NCI-H2227 treated with DMSO at 0.1 percent for 48 hours (cell line): ENCODE results near the gene COQ8B.

Source experiments
- DNase-seq: peaks from one replicate; lab custom pipeline; 2025; lab: John Stamatoyannopoulos, UW

COQ8B gene

DNA sequence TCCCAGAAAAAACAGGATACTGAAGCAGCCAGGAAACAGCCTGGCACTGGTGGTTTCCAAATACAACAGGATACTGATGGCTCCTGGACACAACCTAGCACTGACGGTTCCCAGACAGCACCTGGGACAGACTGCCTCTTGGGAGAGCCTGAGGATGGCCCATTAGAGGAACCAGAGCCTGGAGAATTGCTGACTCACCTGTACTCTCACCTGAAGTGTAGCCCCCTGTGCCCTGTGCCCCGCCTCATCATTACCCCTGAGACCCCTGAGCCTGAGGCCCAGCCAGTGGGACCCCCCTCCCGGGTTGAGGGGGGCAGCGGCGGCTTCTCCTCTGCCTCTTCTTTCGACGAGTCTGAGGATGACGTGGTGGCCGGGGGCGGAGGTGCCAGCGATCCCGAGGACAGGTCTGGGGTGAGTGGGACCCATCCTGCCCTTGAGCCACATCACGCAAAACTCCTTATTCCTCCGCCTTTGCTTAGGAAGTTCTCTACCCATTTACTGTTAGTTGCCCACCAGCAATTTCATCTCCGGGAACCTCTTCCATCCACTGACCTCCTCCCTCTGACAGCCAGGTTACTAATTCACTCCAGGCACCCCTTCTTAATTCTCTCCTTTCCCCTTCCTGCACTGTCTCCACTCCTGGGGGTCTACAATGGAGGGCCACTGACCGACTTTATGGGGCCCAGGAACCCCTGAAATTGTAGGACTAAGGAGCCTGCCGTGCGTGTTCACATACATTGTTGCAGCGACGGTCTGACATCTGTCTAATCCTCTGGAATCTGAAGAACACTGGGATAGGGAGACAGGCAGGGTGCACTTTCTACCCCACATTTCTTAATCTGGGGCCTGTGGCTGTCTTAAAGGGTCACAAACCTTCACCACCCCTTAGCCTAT, 1.4 kb upstream of the COQ8B start:
- no peak for DNase-seq

DNA sequence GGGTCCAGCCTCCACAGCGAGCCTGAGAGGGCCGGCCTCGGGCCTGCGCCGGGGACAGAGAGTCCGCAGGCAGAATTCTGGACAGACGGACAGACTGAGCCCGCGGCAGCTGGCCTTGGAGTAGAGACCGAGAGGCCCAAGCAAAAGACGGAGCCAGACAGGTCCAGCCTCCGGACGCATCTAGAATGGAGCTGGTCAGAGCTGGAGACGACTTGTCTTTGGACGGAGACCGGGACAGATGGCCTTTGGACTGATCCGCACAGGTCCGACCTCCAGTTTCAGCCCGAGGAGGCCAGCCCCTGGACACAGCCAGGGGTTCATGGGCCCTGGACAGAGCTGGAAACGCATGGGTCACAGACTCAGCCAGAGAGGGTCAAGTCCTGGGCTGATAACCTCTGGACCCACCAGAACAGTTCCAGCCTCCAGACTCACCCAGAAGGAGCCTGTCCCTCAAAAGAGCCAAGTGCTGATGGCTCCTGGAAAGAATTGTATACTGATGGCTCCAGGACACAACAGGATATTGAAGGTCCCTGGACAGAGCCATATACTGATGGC, 716 bp upstream of the COQ8B start:
- DNase-seq, result no peak

DNA sequence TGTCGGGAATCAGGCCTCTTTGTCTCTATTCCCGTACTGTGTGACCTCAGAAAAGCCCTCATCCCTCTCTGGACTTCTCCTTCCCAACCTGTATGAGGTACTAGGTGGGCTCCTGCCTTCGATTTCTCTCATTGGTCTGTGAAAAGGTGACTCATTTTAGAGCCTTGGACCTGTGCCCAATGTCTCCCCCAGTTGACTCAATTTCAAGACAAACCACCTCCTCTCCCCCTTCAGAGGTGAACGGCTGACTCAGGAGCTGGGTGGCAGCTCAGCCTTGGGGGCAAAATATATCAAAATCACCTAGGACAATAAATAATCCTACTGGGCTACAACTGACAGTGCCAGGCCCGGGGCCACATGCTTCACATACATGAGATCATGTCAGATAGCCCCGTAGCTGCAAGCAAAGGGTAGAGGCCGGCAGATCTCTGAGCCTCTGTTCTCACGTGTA, 630 bp downstream of the COQ8B start:
- DNase-seq, result no peak

DNA sequence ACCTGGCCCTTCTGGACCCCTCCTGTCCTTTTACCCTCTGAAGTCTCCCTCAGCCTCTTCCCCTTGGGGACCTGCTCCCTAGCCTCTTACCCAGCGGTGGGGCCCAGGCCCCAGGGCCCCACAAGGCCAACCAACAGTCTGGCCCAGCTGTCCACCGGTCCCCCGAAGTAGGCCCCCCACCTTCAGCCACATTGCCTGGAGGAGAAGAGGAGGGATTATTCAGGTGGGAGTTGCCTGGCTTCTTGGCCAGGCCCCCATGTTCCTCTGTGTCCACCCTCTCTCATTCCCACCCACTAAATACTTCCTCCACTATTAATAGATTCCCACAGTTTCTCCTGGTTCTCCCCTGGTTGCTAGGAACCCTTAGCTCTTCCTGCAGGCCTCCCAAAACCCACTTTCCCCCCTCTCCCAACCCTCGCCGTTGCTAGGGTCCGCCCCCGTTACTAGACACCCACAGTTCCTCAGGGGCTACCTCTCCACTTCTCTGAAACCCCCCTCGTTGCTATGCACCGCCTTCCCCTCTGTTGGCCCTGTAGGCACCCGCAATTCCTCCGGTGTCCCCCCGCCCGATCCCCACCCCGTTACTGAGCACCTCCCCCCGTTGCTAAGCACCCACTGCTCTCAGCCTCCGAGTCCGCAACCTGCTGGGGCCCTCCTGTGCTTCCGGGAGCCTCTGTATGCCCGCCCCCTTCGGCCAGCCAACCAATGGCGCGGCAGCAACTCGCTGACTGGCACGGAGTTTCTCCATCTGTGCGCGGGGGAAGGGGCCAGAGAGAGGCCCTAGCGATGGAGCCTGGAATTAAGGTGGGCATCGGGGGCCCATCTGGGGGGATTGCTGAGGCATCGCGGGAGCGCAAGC, 2.0 kb downstream of the COQ8B start:
- peak; percentile 100 for DNase-seq

DNA sequence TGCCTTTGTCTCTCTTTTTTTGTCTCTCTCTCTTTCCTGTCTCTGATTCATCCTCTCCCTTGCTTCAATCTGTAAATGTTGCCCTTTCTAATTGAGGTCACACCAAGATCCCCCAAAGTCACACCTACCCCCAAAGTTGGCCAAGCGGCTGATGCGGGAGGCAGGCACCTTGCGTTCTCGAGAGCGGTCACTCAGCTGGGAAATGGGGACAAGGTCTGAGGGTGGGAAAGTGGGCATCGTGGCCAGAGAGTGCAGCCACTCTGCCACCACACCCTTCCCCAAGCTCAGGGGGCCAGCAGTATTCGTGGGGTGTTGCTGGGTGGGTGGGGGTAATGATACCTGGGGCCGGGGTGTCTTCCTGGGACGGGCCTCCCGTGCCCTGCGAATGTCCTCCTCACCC, 2.7 kb downstream of the COQ8B start:
- DNase-seq, result no peak

DNA sequence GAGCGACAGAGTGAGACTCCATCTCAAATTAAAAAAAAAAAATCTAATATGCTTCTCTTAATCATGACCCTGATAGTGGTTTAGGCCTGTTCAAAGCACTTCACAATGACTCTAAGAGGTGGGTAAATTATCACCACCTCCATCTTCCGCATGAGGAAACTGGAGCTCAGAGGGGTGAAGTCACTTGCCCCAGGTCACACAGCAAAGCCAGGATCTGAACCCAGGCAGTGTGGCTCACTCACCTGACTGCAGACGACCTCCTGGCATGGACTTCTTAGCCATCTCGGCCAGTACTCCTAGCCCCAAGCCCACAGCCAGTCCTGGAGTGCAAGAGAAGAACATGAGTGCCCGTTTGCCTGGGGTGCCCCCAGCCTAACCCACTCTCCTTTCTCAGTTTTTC, 6.9 kb downstream of the COQ8B start:
- no peak for DNase-seq

DNA sequence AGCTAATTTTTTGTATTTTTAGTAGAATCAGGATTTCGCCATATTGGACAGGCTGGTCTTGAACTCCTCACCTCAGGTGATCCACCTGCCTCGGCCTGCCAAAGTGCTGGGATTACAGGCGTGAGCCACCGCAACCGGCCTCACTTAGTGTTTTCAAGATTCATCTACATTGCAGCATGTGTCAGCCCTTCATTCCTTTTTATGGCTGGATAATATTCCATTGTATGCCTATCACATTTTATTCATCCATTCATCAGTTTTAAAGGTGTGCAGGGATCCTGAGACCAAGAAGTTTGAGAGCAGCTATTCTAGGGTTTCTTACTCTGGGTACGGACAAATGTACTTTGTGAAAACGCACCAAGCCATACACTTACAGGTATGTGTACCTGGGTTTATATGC, 9.1 kb downstream of the COQ8B start:
- no peak for DNase-seq

DNA sequence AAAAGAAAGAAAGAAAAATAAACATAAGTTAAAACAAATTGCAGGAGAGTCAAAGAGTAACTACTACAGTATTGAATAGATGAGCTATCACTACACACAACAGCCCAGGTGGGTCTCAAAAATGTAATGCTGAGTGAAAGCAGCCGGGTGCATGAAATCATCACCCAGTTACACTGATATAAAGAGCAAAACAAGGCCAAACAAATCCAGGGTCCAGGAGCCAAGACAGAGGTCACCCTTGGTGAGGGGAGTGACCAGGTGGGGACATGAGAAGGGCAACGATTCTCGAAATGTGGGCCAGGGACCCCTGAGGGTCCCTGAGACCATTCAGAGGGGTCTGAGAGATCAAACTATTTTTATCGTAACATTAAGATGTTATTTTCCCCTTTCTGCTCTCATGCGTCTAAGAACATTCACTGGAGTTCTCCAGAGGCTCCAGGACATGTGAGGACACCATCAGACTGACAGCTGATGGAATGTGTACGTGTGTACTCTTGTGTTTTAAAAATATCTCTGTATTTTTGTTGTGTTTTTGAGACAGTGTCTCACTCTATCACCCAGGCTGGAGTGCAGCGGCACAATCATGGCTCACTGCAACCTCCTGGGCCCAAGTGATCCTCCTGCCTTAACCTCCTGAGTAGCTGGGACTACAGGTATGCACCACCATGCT, 10.6 kb downstream of the COQ8B start:
- no peak for DNase-seq

DNA sequence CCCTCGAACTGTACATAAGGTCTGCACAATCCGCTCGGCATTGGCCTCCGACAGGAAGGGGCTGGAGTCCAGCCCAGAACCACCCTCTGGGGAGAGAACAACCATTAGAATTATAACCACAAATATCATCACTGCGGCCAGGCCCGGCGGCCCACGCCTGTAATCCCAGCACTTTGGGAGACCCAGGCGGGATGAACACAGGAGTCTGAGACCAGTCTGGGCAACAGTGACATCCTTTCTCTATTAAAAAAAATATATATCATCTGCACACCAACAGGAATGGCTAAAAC, 11.4 kb downstream of the COQ8B start:
- DNase-seq, result no peak

DNA sequence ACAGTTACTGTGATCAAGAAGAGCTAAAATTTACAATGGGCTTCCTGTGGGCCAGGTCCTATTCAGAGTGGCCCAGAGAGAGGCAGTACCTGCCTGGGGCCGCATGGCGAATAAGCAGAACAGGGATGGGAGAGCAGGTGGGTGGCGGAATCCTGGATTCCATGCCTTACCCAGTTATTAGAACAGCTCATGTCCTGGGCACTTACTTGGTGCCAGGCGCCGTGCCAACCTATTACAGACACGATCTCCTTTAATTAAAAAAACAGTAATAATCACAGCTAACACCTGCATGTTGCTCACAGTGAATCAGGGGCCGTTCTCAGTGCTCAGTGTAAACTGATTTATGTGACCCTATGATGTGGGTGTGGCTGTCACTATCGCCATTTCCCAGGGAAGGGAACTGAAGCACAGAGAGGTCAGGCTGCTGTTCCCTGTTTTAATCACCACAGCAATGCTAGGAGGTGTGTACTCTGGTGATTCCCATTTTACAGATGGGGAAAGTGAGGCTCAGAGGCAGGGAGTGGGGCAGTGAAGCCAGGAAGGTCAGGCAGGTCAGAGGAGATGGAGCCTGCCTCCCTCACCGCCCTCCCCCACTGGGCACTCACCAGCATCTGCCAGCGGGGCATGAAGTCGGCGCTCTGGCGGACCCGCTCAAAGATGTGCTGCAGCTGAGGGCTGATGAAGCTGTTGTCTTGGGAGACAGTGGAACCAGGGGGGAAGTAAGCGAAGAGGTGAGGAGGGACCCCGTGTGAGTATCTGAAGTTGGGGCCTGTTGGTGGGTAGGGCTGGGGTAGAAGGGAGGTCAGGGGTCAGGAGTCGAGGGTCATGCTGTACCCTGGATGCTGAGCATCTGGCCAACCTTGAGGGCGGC, 12.0 kb downstream of the COQ8B start:
- no peak for DNase-seq

DNA sequence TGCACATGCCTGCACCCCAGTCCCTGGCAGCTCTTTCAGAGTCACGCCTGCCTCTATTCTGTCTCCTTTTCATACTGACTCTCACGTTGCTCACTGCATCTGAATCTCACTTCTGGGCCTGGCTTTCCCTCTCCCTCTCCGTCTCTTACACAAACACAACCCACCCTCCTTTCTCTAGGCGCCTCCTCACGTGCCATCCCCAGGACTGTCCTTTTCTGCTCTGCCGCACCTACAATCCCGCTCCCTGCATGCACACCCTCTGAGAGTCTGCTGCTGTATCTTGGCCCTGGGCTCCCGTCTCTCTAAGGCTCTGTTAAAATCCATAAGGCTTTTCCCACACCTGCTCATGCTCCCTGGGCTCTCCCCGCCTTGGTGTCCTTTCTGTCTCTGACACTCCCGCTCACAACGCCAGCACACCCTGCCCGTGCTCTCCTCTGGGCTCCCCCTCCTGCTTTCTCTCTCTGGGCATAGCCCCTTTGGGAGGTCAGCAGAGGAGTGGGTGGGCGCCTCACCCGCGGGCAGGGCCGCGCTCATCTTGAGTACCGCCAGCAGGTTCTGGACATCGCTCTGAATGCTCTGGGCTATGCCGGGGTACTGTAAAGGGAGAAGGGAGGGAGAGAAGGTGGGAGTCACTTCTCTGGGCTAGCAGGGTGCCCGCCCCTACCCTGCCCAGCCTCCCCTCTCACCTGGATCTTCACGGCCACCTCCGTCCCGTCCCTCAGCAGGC, 13.5 kb downstream of the COQ8B start:
- DNase-seq, result peak; percentile 23

DNA sequence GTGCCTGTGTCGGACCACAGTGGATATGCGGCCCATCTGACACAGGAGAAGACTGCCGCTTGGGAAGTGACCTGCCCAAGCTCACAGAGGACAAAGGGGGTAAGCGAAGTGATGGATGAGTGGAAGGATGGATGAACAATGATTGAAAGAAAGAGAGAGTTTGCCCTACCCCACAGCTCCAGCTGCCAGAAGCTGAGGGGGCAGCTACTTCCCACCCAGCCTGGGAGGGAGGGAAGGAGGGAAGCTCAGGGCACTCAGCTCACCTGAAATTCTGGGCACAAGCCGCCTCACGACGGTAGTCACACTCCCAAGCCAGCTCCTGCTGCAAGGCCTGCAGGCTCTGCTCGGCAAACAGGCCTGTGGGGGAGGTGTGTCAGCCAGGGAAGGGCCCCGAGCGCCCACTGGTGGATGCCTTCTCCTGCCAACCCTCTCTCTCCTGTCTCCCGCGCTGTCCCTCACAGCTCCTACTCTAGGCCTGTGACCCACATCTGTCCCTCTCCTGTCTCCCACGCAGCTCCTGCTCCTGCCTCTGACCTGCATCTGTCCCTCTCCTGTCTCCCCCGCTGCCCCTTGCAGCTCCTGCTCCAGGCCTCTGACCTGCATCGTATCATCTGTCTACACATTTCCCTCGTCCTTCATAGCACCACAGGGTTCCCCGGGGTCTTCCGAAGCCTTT, 14.2 kb downstream of the COQ8B start:
- DNase-seq, result peak; percentile 79

DNA sequence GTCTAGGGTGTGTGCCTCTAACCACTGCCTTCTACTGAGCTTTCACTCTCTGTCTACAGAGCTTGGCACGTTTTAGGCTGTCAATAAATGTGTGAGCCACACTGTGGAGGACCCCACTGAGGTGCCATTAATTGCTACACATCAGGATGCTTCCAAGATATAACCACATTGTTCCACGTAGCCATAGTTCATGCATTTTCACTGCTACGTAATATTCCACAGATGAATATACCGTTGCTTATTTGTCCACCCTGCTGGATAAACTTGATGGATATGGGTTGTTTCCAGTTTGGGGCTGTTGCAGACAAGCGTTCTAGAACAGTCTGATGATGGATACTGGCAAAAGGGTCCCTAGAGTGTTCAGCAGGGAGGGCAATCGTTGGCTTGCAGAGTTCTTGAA, 14.9 kb downstream of the COQ8B start:
- DNase-seq, result no peak

DNA sequence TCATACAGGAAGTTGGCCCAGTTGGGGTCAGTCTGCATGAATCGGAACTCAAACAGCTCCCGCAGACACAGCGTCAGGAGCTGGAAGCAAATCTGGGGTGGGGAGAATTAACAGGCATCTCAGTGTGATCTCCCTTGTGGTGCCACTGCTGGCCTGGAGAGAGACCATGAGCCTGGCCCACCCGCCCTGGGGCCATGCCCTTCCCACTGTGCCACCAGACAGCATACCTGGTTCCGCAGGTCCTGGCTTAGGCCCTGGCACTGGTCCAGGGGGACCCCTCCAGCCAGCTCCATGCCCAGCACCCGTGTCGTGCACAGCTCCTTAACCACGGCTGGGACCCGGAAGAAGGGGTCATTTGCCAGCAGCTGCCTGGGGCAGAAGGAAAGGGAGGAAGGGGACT, 16.6 kb downstream of the COQ8B start:
- DNase-seq, result no peak

DNA sequence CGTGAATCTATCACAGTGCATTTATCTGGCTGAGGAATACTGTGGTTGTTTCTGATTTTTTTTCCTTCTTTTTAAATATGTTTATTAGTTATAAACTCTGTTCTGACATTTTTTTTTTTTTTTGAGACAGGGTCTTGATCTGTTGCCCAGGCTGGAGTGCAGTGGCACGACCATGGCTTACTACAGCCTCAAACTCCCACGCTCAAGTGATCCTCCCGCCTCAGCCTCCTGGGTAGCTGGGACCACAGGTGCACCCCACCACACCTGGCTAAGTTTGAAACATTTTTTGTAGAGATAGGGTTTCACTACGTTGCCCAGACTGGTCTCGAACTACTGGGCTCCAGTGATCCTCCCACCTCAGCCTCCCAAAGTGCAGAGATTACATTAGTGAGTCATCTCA, 19.7 kb downstream of the COQ8B start:
- DNase-seq, result no peak

DNA sequence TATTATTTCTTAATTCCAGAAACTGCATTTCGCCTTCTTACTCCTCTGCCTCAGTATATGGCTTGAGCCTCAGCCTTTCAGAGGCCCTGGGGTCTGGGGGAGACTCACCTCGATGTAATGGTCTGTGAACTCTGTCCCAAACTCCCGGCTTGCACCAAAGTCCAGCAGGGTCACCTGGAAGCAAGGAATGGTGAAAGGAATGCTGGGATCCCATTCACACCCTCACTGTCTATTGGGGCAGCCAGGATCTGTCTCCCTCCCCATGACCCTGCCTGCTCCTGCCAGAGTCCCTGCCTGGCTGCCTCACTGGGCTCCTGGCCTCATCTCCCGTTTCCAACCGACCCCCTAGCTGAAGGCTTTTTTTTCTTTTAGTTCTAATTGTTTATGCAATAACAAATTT, 20.8 kb downstream of the COQ8B start:
- DNase-seq, result no peak

DNA sequence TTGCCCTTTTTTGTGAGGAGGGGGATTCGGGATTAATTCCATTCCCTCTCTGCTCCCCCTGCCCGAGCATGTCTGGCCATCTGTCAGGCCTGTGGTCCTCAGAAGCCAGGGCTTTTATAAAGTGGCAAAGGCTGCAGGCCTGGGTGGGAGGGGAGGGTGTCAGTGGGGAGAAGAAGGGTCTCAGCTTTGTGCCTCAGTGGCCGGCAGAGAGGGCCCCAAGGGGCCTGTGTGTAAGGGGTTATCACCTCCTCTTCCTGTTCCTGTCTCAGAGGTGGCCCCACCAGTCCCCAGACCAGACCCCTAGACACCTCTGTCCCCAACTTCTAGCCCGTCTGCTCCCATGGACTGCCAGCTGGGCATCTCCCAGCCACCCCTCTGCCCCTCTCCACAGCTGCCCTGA, 22.8 kb downstream of the COQ8B start:
- no peak for DNase-seq

DNA sequence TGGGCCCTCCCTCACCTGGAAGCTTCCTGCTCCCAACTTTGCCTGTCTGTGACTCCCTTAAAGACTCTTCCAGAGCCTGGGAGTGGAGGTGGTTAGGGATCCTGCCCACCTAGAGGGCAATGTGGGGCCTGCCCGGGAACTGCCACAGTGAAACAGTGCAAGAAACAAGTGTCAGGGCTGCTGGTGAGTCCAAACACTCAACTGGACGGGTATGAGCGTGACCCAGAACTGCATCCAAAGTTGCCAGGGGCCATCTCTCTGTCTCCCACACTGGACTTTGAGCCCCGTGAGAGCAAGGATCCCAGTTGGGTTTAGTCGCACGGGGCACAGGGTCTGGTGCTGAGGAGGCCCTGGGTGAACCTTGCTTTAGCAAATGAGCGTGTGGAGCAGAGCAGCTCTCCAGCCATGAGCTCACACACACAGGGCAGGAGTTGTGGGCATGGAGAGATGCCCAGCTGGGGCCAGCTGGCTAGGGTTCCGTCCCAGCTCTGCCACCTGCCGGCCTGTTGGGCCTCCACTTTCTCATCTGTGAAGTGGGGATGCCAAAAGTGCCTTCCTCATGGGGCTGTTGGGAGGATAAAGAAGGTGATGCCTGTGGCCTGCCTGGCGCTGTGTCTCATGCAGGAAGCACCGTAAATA, 23.4 kb downstream of the COQ8B start:
- DNase-seq, result no peak

DNA sequence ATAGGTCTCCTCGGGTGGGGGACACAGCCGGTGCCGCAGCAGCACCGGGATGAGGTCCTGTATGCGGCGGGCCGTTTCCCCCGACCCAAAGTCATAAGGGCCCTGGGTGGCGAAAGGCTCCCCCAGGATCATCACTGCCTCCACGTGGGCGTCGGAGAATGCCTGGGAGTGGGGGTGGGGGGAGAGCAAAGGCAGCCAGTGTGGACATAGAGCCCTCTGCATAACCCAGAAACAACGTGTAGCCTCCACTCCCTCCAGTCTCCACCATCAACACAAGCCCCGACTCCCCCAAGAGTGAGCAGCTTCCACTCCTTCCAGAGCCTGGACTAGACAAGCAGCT, 24.5 kb downstream of the COQ8B start:
- no peak for DNase-seq
